ENCODE data around the gene KIAA0232.

DNA sequence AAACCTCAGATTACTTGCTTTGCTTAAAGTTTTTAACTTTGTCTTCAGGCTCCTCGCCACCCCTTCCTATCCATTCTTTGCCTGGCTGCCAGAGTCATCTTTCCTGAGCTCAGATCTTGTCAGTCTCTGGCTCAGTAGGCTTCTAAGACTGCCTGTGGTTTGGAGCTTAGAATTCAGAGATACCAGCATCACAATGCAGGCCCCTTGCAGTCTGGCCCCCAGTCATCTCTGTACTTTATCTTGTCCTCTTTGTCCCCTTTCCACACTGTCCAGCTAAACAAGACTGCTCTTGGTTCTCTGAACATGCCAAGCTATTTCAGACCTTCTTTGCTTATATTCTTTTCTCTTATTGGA lies 3.0 kb downstream of the KIAA0232 start:
- TF ChIP-seq, protein P1, sequence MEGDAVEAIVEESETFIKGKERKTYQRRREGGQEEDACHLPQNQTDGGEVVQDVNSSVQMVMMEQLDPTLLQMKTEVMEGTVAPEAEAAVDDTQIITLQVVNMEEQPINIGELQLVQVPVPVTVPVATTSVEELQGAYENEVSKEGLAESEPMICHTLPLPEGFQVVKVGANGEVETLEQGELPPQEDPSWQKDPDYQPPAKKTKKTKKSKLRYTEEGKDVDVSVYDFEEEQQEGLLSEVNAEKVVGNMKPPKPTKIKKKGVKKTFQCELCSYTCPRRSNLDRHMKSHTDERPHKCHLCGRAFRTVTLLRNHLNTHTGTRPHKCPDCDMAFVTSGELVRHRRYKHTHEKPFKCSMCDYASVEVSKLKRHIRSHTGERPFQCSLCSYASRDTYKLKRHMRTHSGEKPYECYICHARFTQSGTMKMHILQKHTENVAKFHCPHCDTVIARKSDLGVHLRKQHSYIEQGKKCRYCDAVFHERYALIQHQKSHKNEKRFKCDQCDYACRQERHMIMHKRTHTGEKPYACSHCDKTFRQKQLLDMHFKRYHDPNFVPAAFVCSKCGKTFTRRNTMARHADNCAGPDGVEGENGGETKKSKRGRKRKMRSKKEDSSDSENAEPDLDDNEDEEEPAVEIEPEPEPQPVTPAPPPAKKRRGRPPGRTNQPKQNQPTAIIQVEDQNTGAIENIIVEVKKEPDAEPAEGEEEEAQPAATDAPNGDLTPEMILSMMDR (IDR thresholded peaks at IDR 0.05) = no peak
- TF ChIP-seq POLR2A (IDR thresholded peaks at IDR 0.05) = no peak

Data from right lobe of liver (tissue), 4 donors.